MCF 10A (cell line): ENCODE data around the gene KAZALD1. TPM values are rescaled to one million over a fixed set of nuclear protein-coding genes. Genes with fewer than 3 reads are reported as not detected.

Experiments
- BruUV-seq: library from RNA; stranded (reverse); fragments of 400-500 nt; replicated peaks from 2 replicates; lab custom pipeline; 2021; lab: Mats Ljungman, UMichigan
- CTCF ChIA-PET: fragments of 300-600 bp; sonication (Branson Sonifier 250); formaldehyde crosslinking; extraction: SDS; loops from one replicate; lab custom pipeline; 2021; ENCODE audit warnings: antibody characterized with exemption, inconsistent platforms; lab: Yijun Ruan, JAX
- POLR2A ChIA-PET: fragments of 300-600, 350-650 bp; sonication (Branson Sonifier 250); formaldehyde crosslinking; extraction: SDS; loops from one replicate; lab custom pipeline; 2020; ENCODE audit warnings: antibody characterized with exemption, inconsistent platforms; lab: Yijun Ruan, JAX
- DNase-seq: peaks from one replicate; pipeline ENCODE4 v3.0.0-alpha.2; 2018; ENCODE audit not compliant: unreplicated experiment
- H3K27ac Mint-ChIP-seq: one replicate; pipeline ENCODE4 v1.8.0; 2022; ENCODE audit warnings: mild to moderate bottlenecking, low read depth, mixed read lengths; ENCODE audit not compliant: unreplicated experiment
- H3K27me3 Mint-ChIP-seq: one replicate; pipeline ENCODE4 v1.8.0; 2022; ENCODE audit warnings: mixed read lengths; ENCODE audit not compliant: insufficient read depth, unreplicated experiment
- H3K36me3 Mint-ChIP-seq: one replicate; pipeline ENCODE4 v1.8.0; 2022; ENCODE audit warnings: mild to moderate bottlenecking, moderate library complexity, mixed read lengths; ENCODE audit not compliant: insufficient read depth, unreplicated experiment
- H3K4me1 Mint-ChIP-seq: one replicate; pipeline ENCODE4 v1.8.0; 2022; ENCODE audit warnings: mixed read lengths; ENCODE audit not compliant: insufficient read depth, unreplicated experiment
- H3K4me3 Mint-ChIP-seq: one replicate; pipeline ENCODE4 v1.8.0; 2022; ENCODE audit warnings: mild to moderate bottlenecking, moderate library complexity, mixed read lengths; ENCODE audit not compliant: unreplicated experiment
- H3K9me3 Mint-ChIP-seq: one replicate; pipeline ENCODE4 v1.8.0; 2022; ENCODE audit warnings: mixed read lengths; ENCODE audit not compliant: unreplicated experiment
- CTCF ChIP-seq: fragments of 200-600 bp; IDR thresholded peaks from one replicate; pipeline ENCODE4 v1.8.0; 2022; ENCODE audit warnings: antibody characterized with exemption, mild to moderate bottlenecking; ENCODE audit not compliant: unreplicated experiment
- intact Hi-C: fragments of 100-400 bp; cut with micrococcal nuclease; formaldehyde crosslinking; loops from 2 replicates; pipeline ENCODE4 v1.14.1; 2022
- total RNA-seq: library from RNA; stranded (reverse); gene quantifications from 2 replicates; pipeline ENCODE4 v1.2.3, GENCODE V29; 2022

The KAZALD1 gene
- total RNA-seq, 1 experiment from 2014 or later = 2.4 TPM

DNA sequence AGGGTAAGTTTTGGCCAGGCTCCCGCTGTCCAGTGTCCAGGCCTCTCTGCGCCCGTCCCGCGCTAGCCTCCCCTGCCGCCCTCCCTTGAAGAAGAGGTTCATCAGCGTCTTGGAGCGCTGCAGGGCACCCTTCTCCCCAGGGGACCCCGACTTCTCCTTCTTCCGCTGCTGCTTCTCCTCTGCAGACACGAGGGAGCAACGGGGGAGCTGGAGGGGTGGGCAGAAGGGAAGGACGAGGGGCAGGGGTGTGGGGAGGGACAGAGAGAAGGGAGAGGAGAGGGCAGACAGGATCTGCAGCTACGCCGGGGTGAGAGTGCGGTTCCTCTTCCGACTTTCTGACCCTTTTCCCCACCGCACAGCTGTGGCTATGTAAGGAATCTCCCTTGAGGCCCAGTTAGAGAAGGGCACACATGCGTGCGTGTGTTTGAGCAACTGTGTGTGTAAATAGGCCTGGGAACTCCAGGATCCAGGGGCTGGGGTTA, 43.6 kb upstream of the KAZALD1 start:
- Mint-ChIP-seq H3K9me3 (no peaks in the 10 kb centered on the region), H3K27ac (peak overlapping the region; percentile 27), H3K4me3 (no peak overlapping the region), H3K4me1 (peaks cover 24% of the 10 kb centered on the region), H3K36me3 (no peaks in the 10 kb centered on the region), H3K27me3 (no peaks in the 10 kb centered on the region)
- DNase-seq = no peak
- ChIA-PET CTCF (interaction anchor here (0.7 to 7.0 kb wide), 9 partner anchors 10 to 77 kb away, joined by 3 to 199 read pairs (median 3); partner anchors contain the start of gene LZTS2), POLR2A (interaction anchor here (1.2 to 2.1 kb wide), 2 partner anchors 14 to 19 kb away, joined by 3 to 8 read pairs; partner anchors contain the start of gene LZTS2)
- BruUV-seq = no TSS peak
- intact Hi-C loops = no loop called here
- TF ChIP-seq CTCF = no peak

GRCh38 chr10:101018600-101019439, 43.0 kb upstream of the KAZALD1 start:
- ChIA-PET POLR2A (interaction anchor here (0.7 to 1.4 kb wide), 5 partner anchors 10 to 17 kb away, joined by 3 to 5 read pairs (median 3); partner anchors contain the start of genes PDZD7 and SFXN3), CTCF (interaction anchor here (0.6 to 7.0 kb wide), 11 partner anchors 10 to 101 kb away, joined by 3 to 199 read pairs (median 3); partner anchors contain the start of gene LZTS2)
- Mint-ChIP-seq H3K4me1 (peaks cover 20% of the 10 kb centered on the region), H3K9me3 (no peaks in the 10 kb centered on the region), H3K4me3 (no peak overlapping the region), H3K36me3 (no peaks in the 10 kb centered on the region), H3K27ac (peak overlapping the region; percentile 85), H3K27me3 (no peaks in the 10 kb centered on the region)
- no TSS peak for BruUV-seq
- intact Hi-C loops = loop anchor here (1.0 kb wide), 1 partner anchor 48 kb away; no protein-coding TSS in a partner anchor
- TF ChIP-seq CTCF = peak; percentile 76
- DNase-seq = peak; percentile 71

DNA sequence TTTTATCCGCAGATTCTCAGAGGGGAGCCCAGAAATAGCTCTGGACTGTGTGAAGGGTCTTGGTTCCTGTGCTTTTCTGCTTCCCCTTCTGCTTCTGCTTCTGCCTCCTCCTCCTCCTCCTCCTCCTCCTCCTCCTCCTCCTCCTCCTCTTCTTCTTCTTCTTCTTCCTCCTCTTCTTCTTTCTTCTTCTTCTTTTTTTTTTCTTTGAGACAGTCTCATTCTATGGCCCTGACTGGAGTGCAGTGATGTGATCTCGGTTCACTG, 42.4 kb upstream of the KAZALD1 start:
- Mint-ChIP-seq H3K4me3 (no peak overlapping the region), H3K27me3 (no peaks in the 10 kb centered on the region)

More for the DNA sequence above, 42.4 kb upstream of the KAZALD1 start:
- CTCF ChIA-PET = interaction anchor here (0.6 to 7.0 kb wide), 7 partner anchors 8 to 101 kb away, joined by 3 to 199 read pairs (median 3); partner anchors contain the start of gene LZTS2
- Mint-ChIP-seq H3K4me1 (peaks cover 16% of the 10 kb centered on the region), H3K9me3 (no peaks in the 10 kb centered on the region), H3K27ac (peak overlapping the region; percentile 85), H3K36me3 (no peaks in the 10 kb centered on the region)
- DNase-seq = no peak
- no peak for TF ChIP-seq CTCF
- POLR2A ChIA-PET = interaction anchor here (0.9 to 1.4 kb wide), 4 partner anchors 9 to 16 kb away, joined by 3 to 5 read pairs (median 4); partner anchors contain the start of genes PDZD7 and SFXN3
- BruUV-seq = no TSS peak
- intact Hi-C loops = loop anchor here (1.0 kb wide), 1 partner anchor 48 kb away; no protein-coding TSS in a partner anchor
